Urinary bladder (tissue), 4 donors: ENCODE results near the gene KLF3. TPM values are rescaled to one million over a fixed set of nuclear protein-coding genes. Genes with fewer than 3 reads are reported as not detected.
A peak's percentile ranks its signal among the peaks of the same experiment; 100 is the strongest.

Experiments used
- DNase-seq: peaks from one replicate; pipeline ENCODE4 v3.0.0-alpha.2; 2015; ENCODE audit errors: extremely low spot score
- H3K27ac ChIP-seq: one replicate; pipeline ENCODE4 v1.5.1; 2013; ENCODE audit warnings: low read depth, mild to moderate bottlenecking, moderate library complexity
- H3K36me3 ChIP-seq: one replicate; pipeline ENCODE4 v1.6.1; 2013; ENCODE audit warnings: mild to moderate bottlenecking, moderate library complexity; ENCODE audit not compliant: insufficient read depth
- H3K4me1 ChIP-seq: one replicate; pipeline ENCODE4 v1.6.1; 2013; ENCODE audit warnings: mild to moderate bottlenecking, moderate library complexity; ENCODE audit not compliant: insufficient read depth
- H3K4me3 ChIP-seq: one replicate; pipeline ENCODE4 v1.5.1; 2013; ENCODE audit warnings: low read depth, low read length
- WGBS: extraction: QIAGEN DNeasy Blood & Tissue Kit; methylation state at CpG from one replicate; pipeline ENCODE4 v1.1.7; 2013; 5-methylcytosine and 5-hydroxymethylcytosine counted together
- polyA plus RNA-seq: library from polyadenylated mRNA; stranded (reverse); fragments of 200-250 nt; gene quantifications from one replicate; pipeline ENCODE4 v1.2.3, GENCODE V29; 2013
- total RNA-seq: library from RNA; depleted of rRNA; stranded (reverse); fragments of >200 nt; gene quantifications from one replicate; pipeline ENCODE4 v1.2.3, GENCODE V29; 2014
- donor health status: healthy with polysubstance abuse.
- donor health status: healthy.

Gene KLF3
- total and polyA plus RNA-seq, 2 donors, result 25.7 to 65.0 TPM

GRCh38 chr4:38704622-38705154, 40.7 kb downstream of the KLF3 start:
- no peak overlapping the region for H3K27ac ChIP-seq
- 79% methylated on average over 3 of the region's 3 CpGs for WGBS
- no peaks in the 10 kb centered on the region for H3K36me3 ChIP-seq

DNA sequence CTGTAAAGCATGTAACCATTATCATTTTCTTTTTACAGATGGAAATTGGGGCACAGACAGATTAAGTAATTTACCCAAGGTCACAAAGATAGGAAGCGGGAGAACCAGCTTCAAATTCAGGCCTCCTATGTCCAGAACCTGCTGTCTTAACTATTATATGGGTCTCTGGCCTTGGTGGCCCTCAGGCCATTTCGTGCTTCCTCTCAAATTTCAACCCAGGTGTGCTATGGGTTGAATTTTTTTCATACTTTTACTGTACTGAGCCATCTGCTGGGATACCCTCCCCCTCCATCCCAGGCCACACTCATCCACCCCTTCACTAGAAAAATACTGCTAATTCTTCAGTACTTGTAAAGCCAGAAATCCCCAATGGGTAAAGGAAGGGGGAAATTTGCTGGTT, 42.3 kb downstream of the KLF3 start:
- DNase-seq, result no peak
- no peak overlapping the region for H3K4me3 ChIP-seq
- 91% methylated on average over 2 of the region's 2 CpGs for WGBS
- H3K4me1 ChIP-seq, result no peaks in the 10 kb centered on the region
- H3K36me3 ChIP-seq, result no peaks in the 10 kb centered on the region
- no peak overlapping the region for H3K27ac ChIP-seq

More at GRCh38 chr4:38704622-38705154, 40.7 kb downstream of the KLF3 start:
- no peak for DNase-seq
- Histone ChIP-seq H3K4me3 (no peak overlapping the region), H3K4me1 (no peaks in the 10 kb centered on the region)

GRCh38 chr4:38710053-38710452, 46.1 kb downstream of the KLF3 start:
- H3K4me3 ChIP-seq, result no peak overlapping the region
- H3K4me1 ChIP-seq, result no peaks in the 10 kb centered on the region
- no peaks in the 10 kb centered on the region for H3K36me3 ChIP-seq
- WGBS, result 88% methylated on average over 2 of the region's 2 CpGs
- DNase-seq, result no peak
- H3K27ac ChIP-seq, result no peak overlapping the region

DNA sequence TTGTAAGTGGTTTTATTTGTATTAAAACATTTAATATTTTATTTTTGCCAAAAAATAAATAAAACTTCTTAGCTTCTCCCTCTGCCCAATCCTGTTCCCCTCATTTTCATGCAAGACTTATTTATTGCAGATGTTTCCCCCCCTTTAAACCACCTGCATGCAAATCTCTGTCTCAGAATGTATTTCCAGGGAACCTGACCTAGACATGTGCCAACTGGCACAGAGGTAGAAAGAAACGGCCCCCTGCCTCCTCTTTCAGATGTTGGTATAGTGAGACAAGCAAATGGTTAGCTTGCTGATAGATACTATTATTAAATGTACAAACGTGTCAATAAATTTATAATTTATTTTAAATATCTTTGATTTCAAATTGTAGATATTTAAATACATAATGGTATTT, 47.1 kb downstream of the KLF3 start:
- 81% methylated on average over 2 of the region's 2 CpGs for WGBS
- no peak for DNase-seq

DNA sequence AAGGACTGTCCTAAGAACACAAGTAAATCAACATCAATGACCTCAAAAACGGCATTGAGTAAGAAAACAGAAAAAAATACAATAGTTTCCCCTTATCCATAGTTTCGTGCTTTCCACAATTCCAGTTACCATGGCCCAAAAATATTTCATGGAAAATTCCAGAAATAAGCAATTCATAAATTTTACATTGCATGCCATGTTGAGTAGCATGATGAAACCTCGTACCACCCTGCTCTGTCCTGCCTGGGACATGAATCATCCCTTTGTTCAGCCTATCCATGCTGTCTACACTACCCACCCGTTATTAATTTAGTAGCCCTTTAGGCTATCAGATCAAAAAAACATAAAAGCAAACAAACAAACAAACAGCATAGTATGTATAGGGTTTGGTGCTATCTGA, 51.1 kb downstream of the KLF3 start:
- DNase-seq, result no peak
- Histone ChIP-seq H3K36me3 (no peaks in the 10 kb centered on the region), H3K4me1 (no peaks in the 10 kb centered on the region), H3K27ac (no peak overlapping the region), H3K4me3 (no peak overlapping the region)
- 78% methylated on average over 4 of the region's 4 CpGs for WGBS

More for the DNA sequence above, 47.1 kb downstream of the KLF3 start:
- Histone ChIP-seq H3K27ac (no peak overlapping the region), H3K36me3 (no peaks in the 10 kb centered on the region), H3K4me3 (no peak overlapping the region), H3K4me1 (no peaks in the 10 kb centered on the region)

- WGBS, result 86% methylated on average over 3 of the region's 3 CpGs
- no peak overlapping the region for H3K4me3 ChIP-seq
- DNase-seq, result no peak
- H3K36me3 ChIP-seq, result no peaks in the 10 kb centered on the region
- H3K4me1 ChIP-seq, result no peaks in the 10 kb centered on the region
- H3K27ac ChIP-seq, result no peak overlapping the region
Measured at GRCh38 chr4:38716256-38716655, 52.3 kb downstream of the KLF3 start.

DNA sequence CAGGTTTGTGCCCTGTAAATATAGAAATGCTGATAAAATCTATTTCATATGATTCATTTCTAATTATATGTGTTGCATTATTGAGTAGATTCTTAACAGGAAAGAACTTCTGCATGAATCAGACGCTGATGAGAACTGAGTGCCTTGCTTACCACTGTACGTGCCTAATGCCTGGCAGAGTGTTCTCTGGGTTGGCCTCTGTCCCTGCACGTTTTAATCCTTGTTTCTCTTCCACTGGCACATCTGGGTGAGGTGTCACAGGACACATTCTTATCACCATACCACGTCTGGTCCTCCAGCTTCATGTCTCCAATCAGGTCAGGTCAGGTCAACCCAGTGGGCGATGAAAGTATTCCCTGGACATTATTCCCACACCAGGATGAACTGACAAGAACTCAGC, 53.6 kb downstream of the KLF3 start:
- no peaks in the 10 kb centered on the region for H3K36me3 ChIP-seq
- 55% methylated on average over 5 of the region's 5 CpGs for WGBS
- H3K4me1 ChIP-seq, result no peaks in the 10 kb centered on the region
- no peak overlapping the region for H3K27ac ChIP-seq
- H3K4me3 ChIP-seq, result no peak overlapping the region
- no peak for DNase-seq

- 96% methylated on average over 4 of the region's 4 CpGs for WGBS
- H3K27ac ChIP-seq, result no peak overlapping the region
- no peak overlapping the region for H3K4me3 ChIP-seq
- DNase-seq, result no peak
- H3K36me3 ChIP-seq, result no peaks in the 10 kb centered on the region
- H3K4me1 ChIP-seq, result no peaks in the 10 kb centered on the region
Measured at GRCh38 chr4:38723114-38723513, 59.1 kb downstream of the KLF3 start.

- no peaks in the 10 kb centered on the region for H3K4me1 ChIP-seq
- no peak overlapping the region for H3K27ac ChIP-seq
- H3K4me3 ChIP-seq, result no peak overlapping the region
- no peaks in the 10 kb centered on the region for H3K36me3 ChIP-seq
- no peak for DNase-seq
- 86% methylated on average over 7 of the region's 7 CpGs for WGBS
Measured at GRCh38 chr4:38723726-38724474, 59.9 kb downstream of the KLF3 start.

DNA sequence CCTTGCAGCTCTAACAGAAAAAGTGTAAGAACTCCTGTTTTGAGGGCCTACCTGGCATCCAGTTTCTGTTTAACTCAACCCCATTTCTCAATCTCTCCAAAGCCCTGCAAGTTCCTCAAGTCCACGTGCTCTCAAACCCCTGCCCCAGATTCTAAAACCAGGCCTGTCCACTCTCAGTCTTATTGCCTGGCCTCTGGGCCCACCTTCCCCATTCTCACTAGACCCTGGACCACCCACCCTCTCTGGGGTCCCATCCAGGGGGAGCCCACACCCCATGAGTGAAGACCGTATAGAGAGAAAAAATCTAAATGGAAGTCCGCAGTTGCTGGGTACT, 60.4 kb downstream of the KLF3 start:
- Histone ChIP-seq H3K4me3 (no peak overlapping the region), H3K27ac (no peak overlapping the region), H3K4me1 (no peaks in the 10 kb centered on the region), H3K36me3 (no peaks in the 10 kb centered on the region)
- 86% methylated on average over 3 of the region's 3 CpGs for WGBS
- DNase-seq, result no peak

DNA sequence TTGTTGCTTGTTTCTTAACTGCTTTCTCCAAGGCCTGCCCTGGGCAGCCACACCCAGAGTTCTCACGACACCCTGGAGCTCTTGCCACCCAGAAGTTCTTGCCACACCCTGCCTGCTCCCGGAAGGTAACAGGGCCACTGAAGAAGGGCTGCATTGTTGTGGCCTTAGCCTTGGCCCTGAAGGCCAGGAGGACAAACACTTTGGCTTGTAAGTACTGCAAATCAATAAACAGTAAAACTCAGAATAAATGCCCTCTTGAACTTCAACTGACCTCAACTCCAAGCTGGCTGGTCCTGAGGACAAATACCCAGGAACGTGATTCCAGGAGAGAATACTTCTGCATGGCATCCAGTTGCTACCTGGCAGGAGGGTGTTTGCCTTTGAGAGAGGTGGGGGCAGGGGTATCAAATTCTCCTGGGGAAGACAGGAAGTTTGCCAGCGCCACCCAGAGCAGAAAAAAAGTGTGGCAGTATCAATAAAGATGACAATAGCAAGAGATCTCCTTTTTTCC, 64.7 kb downstream of the KLF3 start:
- 69% methylated on average over 4 of the region's 4 CpGs for WGBS
- H3K27ac ChIP-seq, result no peak overlapping the region

GRCh38 chr4:38730493-38730829, 66.5 kb downstream of the KLF3 start:
- no peak overlapping the region for H3K27ac ChIP-seq
- H3K36me3 ChIP-seq, result no peaks in the 10 kb centered on the region
- WGBS, result 95% methylated on average over 4 of the region's 4 CpGs
- no peak for DNase-seq
- no peak overlapping the region for H3K4me3 ChIP-seq
- no peaks in the 10 kb centered on the region for H3K4me1 ChIP-seq

More for the DNA sequence above, 64.7 kb downstream of the KLF3 start:
- no peak overlapping the region for H3K4me3 ChIP-seq
- no peaks in the 10 kb centered on the region for H3K36me3 ChIP-seq
- DNase-seq, result no peak
- no peaks in the 10 kb centered on the region for H3K4me1 ChIP-seq

- Histone ChIP-seq H3K4me3 (no peak overlapping the region), H3K36me3 (no peaks in the 10 kb centered on the region), H3K4me1 (no peaks in the 10 kb centered on the region), H3K27ac (no peak overlapping the region)
- 33% methylated on average over 23 of the region's 23 CpGs for WGBS
- peak; percentile 29 for DNase-seq
Measured at GRCh38 chr4:38730830-38731646, 67.0 kb downstream of the KLF3 start.

- WGBS, result 96% methylated on average over 2 of the region's 2 CpGs
- no peak overlapping the region for H3K4me3 ChIP-seq
- H3K27ac ChIP-seq, result no peak overlapping the region
- no peaks in the 10 kb centered on the region for H3K36me3 ChIP-seq
- H3K4me1 ChIP-seq, result no peaks in the 10 kb centered on the region
- DNase-seq, result no peak
Measured at GRCh38 chr4:38733663-38734062, 69.7 kb downstream of the KLF3 start.
